Gastroesophageal sphincter (tissue), 4 donors: ENCODE results near the gene MYH7. TPM values are rescaled to one million over a fixed set of nuclear protein-coding genes. Genes with fewer than 3 reads are reported as not detected.

Experiments
- ATAC-seq: fragments of 150-250 bp; one replicate; pipeline ENCODE4 v1.9.1; 2016; ENCODE audit warnings: mild to moderate bottlenecking, moderate library complexity
- H3K27ac ChIP-seq, 4 donors: fragments of 200-600 bp; sonication (generic) in 3 of 4; 1 replicate in 3 of 4; 2 replicates in 1 of 4; pipeline ENCODE4 v1.5.1; 2016 to 2019
- H3K27me3 ChIP-seq: fragments of 200-600 bp; sonication (generic); one replicate; pipeline ENCODE4 v1.5.1; 2019
- H3K36me3 ChIP-seq, 2 donors: fragments of 200-600 bp; sonication (generic); one replicate each; pipeline ENCODE4 v1.5.1; 2019; ENCODE audit warnings: control low read depth in 1 of 2
- H3K4me1 ChIP-seq, 3 donors: fragments of 200-600 bp; sonication (generic); 1 replicate in 2 of 3; 2 replicates in 1 of 3; pipeline ENCODE4 v1.5.1; 2016 to 2019; ENCODE audit warnings: control low read depth in 2 of 3
- H3K4me3 ChIP-seq, 2 donors: fragments of 200-600 bp; sonication (generic); one replicate each; pipeline ENCODE4 v1.5.1; 2019; ENCODE audit warnings: mild to moderate bottlenecking in 1 of 2, moderate library complexity in 1 of 2
- H3K9me3 ChIP-seq, 3 donors: fragments of 200-600 bp; sonication (generic); one replicate each; pipeline ENCODE4 v1.5.1; 2017 to 2019; ENCODE audit warnings: control low read depth in 2 of 3
- EP300 ChIP-seq: sonication (generic); formaldehyde crosslinking; IDR thresholded peaks from one replicate; pipeline ENCODE4 v1.6.1; 2017; ENCODE audit warnings: antibody characterized with exemption, mild to moderate bottlenecking
- POLR2A ChIP-seq, 2 donors: fragments of 450-650 bp; IDR thresholded peaks; one replicate each; pipeline ENCODE4 v1.6.1; 2017; ENCODE audit warnings: antibody characterized with exemption in 2 of 2, mild to moderate bottlenecking in 2 of 2, moderate library complexity in 1 of 2
- POLR2AphosphoS5 ChIP-seq: sonication (generic); formaldehyde crosslinking; IDR thresholded peaks from one replicate; pipeline ENCODE4 v1.6.1; 2017; ENCODE audit warnings: antibody characterized with exemption
- WGBS, 2 donors: methylation state at CpG; one replicate each; pipeline ENCODE4 v1.1.5; 2018; ENCODE audit warnings: low coverage in 1 of 2; 5-methylcytosine and 5-hydroxymethylcytosine counted together
- total RNA-seq, 4 donors: library from RNA; depleted of rRNA; stranded (reverse); fragments of >200 nt; gene quantifications; one replicate each; pipeline ENCODE4 v1.1.0, GENCODE V29; 2016
- TF ChIP-seq, protein P1 (sequence below), 4 experiments: fragments of 200-600 bp in 2 of 4; fragments of 450-650 bp in 2 of 4; sonication (generic) in 1 of 4; IDR thresholded peaks; one replicate each; pipeline ENCODE4 v1.5.1; 2017 to 2019; ENCODE audit warnings: antibody characterized with exemption in 4 of 4, mild to moderate bottlenecking in 2 of 4, moderate library complexity in 2 of 4

Gene MYH7
- total RNA-seq, 4 donors from 2014 or later: not detected

DNA sequence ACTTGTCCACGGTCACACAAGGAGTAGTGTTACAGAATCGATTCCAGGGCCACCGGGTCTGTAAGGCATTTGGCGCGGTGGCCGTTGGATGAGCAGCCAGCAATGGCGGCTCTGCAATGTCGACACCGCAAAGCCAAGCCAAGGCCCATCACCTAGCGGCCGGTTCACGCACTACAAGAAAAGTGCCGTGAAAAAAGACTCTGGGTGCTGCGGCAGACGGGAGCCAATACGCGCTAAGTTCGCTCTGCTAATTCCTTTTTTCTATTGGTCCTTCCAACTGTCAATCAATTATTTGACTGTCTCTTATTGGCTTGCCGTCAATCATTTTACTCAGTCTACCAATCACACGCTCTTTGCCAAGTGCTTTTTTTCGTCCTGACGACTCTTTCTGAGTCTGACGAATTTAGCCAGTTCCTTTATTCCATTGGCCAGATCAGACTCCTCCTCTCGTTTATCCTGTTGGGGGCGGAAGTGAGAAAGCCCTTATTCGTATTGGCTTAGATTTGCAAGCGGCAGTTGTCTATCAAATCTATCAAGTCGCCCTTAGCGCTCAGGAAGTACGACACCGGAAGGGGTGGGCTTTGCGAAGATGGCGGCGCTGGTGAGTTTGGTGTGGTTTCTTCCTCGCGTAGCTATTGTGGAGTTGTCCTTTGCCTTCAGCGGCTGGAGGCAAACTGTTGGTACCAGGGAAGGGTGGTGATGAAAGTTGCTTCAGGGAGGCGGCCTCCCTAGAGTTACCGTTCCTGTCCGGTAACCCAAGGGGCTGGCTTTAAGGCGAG lies 33.9 kb upstream of the MYH7 start, which contains the start of gene NGDN:
Gene NGDN (plus strand): TSS at position 577 of the 779 bp plus-strand sequence. CDS start 13 bp downstream, at position 590.
- H3K4me1 ChIP-seq: peaks cover 3 to 19% (median 3%) of the 10 kb centered on the region in 3 donors
- ATAC-seq: peak; percentile 98
- peak; percentile 42 to 63 for TF ChIP-seq POLR2A (IDR thresholded peaks at IDR 0.05)
- TF ChIP-seq, protein P1, sequence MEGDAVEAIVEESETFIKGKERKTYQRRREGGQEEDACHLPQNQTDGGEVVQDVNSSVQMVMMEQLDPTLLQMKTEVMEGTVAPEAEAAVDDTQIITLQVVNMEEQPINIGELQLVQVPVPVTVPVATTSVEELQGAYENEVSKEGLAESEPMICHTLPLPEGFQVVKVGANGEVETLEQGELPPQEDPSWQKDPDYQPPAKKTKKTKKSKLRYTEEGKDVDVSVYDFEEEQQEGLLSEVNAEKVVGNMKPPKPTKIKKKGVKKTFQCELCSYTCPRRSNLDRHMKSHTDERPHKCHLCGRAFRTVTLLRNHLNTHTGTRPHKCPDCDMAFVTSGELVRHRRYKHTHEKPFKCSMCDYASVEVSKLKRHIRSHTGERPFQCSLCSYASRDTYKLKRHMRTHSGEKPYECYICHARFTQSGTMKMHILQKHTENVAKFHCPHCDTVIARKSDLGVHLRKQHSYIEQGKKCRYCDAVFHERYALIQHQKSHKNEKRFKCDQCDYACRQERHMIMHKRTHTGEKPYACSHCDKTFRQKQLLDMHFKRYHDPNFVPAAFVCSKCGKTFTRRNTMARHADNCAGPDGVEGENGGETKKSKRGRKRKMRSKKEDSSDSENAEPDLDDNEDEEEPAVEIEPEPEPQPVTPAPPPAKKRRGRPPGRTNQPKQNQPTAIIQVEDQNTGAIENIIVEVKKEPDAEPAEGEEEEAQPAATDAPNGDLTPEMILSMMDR (IDR thresholded peaks at IDR 0.05): peak; percentile 64 to 95 (median 88)
- peak; percentile 89 for TF ChIP-seq POLR2AphosphoS5
- TF ChIP-seq EP300: no peak
- H3K27ac ChIP-seq: peak within 1 kb of the TSS; percentile 83 to 92 (median 88)
- H3K4me3 ChIP-seq: peak within 1 kb of the TSS; percentile 80 to 98
- H3K9me3 ChIP-seq: no peaks in the 10 kb centered on the region
- peaks cover 3 to 36% of the 10 kb centered on the region in 2 donors for H3K36me3 ChIP-seq
- WGBS, 2 donors: 2 to 6% methylated on average over 14 to 32 of the region's 41 CpGs
- H3K27me3 ChIP-seq: no peaks in the 10 kb centered on the region

DNA sequence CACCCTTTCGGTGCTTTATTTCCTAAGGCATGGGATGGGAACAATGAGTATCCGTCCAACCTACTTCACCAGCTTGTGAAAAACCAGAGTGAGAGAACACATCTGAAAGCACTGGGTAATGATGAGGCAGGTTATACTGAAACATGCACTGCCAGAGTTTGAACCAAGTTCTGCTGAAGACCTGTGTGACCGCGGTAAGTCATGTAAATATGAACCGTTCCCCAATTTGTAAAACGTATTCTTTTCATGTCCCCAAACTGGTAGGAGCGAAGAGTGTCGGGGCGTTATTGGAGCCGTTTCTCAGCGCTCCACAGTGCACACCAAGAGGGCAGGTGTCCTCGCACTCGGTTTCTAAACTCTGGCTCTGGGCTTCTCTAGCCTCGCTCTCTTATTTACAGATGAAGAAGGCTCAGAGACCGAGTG lies 33.3 kb upstream of the MYH7 start:
- TF ChIP-seq POLR2AphosphoS5: no peak
- peak; percentile 8 for ATAC-seq
- peak overlapping the region; percentile 38 to 80 for H3K4me3 ChIP-seq
- peaks cover 3 to 30% of the 10 kb centered on the region in 2 donors for H3K36me3 ChIP-seq
- no peaks in the 10 kb centered on the region for H3K27me3 ChIP-seq
- H3K4me1 ChIP-seq: peaks cover 3 to 19% (median 3%) of the 10 kb centered on the region in 3 donors
- H3K9me3 ChIP-seq: no peaks in the 10 kb centered on the region
- WGBS, 2 donors: 74 to 87% methylated on average over 11 to 13 of the region's 15 CpGs
- H3K27ac ChIP-seq: peak overlapping the region; percentile 62 to 92 (median 88)

DNA sequence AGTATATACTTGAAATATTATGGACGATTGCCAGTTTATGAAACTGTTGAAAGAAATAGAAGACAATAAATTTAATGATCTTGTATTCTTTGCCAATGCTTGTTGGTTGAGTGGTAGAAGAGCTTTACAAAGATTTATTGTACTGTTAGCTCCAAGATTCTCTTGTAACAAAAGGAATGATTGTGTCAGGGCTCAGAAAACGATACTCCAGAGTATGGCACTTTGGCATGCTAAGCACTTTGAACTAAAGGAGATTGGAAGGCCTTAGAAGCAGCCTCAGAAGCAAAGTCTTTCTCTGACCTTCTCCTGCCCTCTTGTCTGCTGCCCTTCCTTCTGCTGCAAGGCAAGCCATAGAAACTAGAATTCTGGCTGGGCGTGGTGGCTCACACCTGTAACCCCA lies 29.8 kb upstream of the MYH7 start:
- no peaks in the 10 kb centered on the region for H3K27me3 ChIP-seq
- no peaks in the 10 kb centered on the region for H3K36me3 ChIP-seq
- H3K4me3 ChIP-seq: no peak overlapping the region
- H3K4me1 ChIP-seq: peaks cover 1 to 9% (median 1%) of the 10 kb centered on the region in 3 donors
- H3K27ac ChIP-seq: no peak overlapping the region
- TF ChIP-seq POLR2AphosphoS5 (no peak), EP300 (no peak), POLR2A (IDR thresholded peaks at IDR 0.05) (no peak)
- TF ChIP-seq, protein P1 (IDR thresholded peaks at IDR 0.05): no peak
- H3K9me3 ChIP-seq: no peaks in the 10 kb centered on the region
- ATAC-seq: no peak
- 58 to 75% methylated on average over 2 of the region's 3 CpGs for WGBS, 2 donors

DNA sequence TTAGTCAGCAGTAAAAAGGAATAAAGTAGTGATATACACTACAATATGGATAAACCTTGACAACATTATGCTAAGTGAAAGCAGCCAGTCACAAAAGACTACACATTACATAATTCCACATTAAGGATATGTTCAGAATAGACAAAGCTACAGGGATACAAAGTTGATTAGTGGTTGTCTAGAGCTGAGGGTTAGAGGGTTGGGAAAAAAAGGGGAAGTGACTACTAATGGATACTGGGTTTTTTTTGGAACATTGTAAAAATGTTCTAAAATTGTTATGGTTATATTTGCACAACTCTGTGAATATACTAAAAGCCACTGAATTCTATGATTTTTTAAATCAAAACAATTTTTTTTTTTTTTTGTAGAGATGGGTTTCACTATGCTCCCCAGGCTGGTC lies 29.2 kb upstream of the MYH7 start:
- TF ChIP-seq EP300 (no peak), POLR2AphosphoS5 (no peak), POLR2A (IDR thresholded peaks at IDR 0.05) (no peak)
- TF ChIP-seq, protein P1 (IDR thresholded peaks at IDR 0.05): no peak
- Histone ChIP-seq H3K4me1 (peaks cover 0 to 4% (median 0%) of the 10 kb centered on the region in 3 donors), H3K4me3 (no peak overlapping the region), H3K27me3 (no peaks in the 10 kb centered on the region), H3K27ac (no peak overlapping the region), H3K36me3 (no peaks in the 10 kb centered on the region), H3K9me3 (no peaks in the 10 kb centered on the region)
- no peak for ATAC-seq

DNA sequence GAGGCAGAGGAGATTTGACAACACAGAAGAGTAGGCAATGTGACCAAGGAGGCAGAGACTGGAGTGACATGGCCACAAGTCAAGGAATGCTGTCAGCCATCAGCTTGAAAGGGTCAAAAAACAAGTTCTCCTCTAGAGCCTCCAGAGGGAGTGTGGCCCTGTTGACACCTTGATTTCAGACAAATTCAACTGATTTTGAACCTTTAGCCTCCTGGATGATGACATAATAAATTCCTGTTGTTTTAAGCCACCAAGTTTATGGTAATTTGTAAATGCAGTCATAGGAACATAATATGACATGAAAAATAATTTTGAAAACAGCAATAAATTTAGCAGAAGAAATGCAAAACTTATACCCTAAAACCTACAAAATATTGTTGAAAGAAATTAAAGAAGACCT lies 25.5 kb upstream of the MYH7 start:
- Histone ChIP-seq H3K27me3 (peaks cover 23% of the 10 kb centered on the region), H3K36me3 (no peaks in the 10 kb centered on the region), H3K9me3 (no peaks in the 10 kb centered on the region), H3K4me3 (no peak overlapping the region), H3K27ac (no peak overlapping the region), H3K4me1 (no peaks in the 10 kb centered on the region)
- TF ChIP-seq POLR2A (IDR thresholded peaks at IDR 0.05): no peak
- ATAC-seq: no peak
